ENCODE results near the gene CISTR. TPM values are rescaled to one million over a fixed set of nuclear protein-coding genes. Genes with fewer than 3 reads are reported as not detected.

The CISTR gene
- total RNA-seq = not detected

- TF ChIP-seq CTCF (IDR thresholded peaks at IDR 0.05; ENCODE audit: low read depth) = no peak
Measured at GRCh38 chr12:53751336-53752191, at the start of gene CISTR. TSS of gene CISTR (minus strand) at chr12:53751979.

- TF ChIP-seq CTCF (IDR thresholded peaks at IDR 0.05; ENCODE audit: low read depth) = no peak
Measured at GRCh38 chr12:53798575-53798974, 46.8 kb upstream of the CISTR start.

GRCh38 chr12:53795927-53796326 is 44.1 kb upstream of the CISTR start:
- TF ChIP-seq CTCF (IDR thresholded peaks at IDR 0.05; ENCODE audit: low read depth) = no peak

GRCh38 chr12:53793221-53793620 is 41.4 kb upstream of the CISTR start:
- TF ChIP-seq CTCF (IDR thresholded peaks at IDR 0.05; ENCODE audit: low read depth) = no peak

- TF ChIP-seq CTCF (IDR thresholded peaks at IDR 0.05; ENCODE audit: low read depth) = no peak
Measured at GRCh38 chr12:53791735-53792326, 40.1 kb upstream of the CISTR start.

GRCh38 chr12:53789570-53789969 is 37.8 kb upstream of the CISTR start:
- no peak for TF ChIP-seq CTCF (IDR thresholded peaks at IDR 0.05; ENCODE audit: low read depth)

- no peak for TF ChIP-seq CTCF (IDR thresholded peaks at IDR 0.05; ENCODE audit: low read depth)
Measured at GRCh38 chr12:53788892-53789291, 37.1 kb upstream of the CISTR start.

Data from subcutaneous adipose tissue (tissue), 4 donors.